K562 (cell line): ENCODE measurements around the gene NCAM2. TPM values are rescaled to one million over a fixed set of nuclear protein-coding genes. Genes with fewer than 3 reads are reported as not detected.

Source experiments
- DACH1 ChIP-seq: fragments of 450-650 bp; IDR thresholded peaks from 2 replicates; pipeline ENCODE4 v1.6.1; 2018; ENCODE audit not compliant: partially characterized antibody
- DDX20 ChIP-seq: fragments of 450-650 bp; IDR thresholded peaks from 2 replicates; pipeline ENCODE4 v1.6.1; 2016; ENCODE audit warnings: missing genetic modification characterization, low read depth, mild to moderate bottlenecking, missing compliant biosample characterization, moderate library complexity
- FOXA3 ChIP-seq, 2 experiments: fragments of 450-650 bp in 1 of 2; sonication (generic) in 1 of 2; formaldehyde crosslinking; IDR thresholded peaks in 1 of 2; conservative IDR thresholded peaks in 1 of 2; 2 replicates each; pipeline versions ENCODE4 v1.4.0 to v1.8.0; 2020 to 2022; ENCODE audit warnings: mild to moderate bottlenecking in 2 of 2, missing genetic modification reagents in 1 of 2
- FOXP4 ChIP-seq: sonication (generic); formaldehyde crosslinking; IDR thresholded peaks from 2 replicates; pipeline ENCODE4 v1.8.0; 2022; ENCODE audit warnings: mild to moderate bottlenecking, missing genetic modification reagents, borderline replicate concordance
- HDAC1 ChIP-seq, 2 experiments: fragments of 450-650 bp; IDR thresholded peaks; 2 replicates each; pipeline ENCODE4 v1.6.1; 2016 to 2017; ENCODE audit warnings: inconsistent platforms in 1 of 2, mild to moderate bottlenecking in 1 of 2, moderate library complexity in 1 of 2
- HDAC6 ChIP-seq: IDR thresholded peaks from 2 replicates; pipeline ENCODE4 v1.6.1; 2012; ENCODE audit warnings: low read depth, mild to moderate bottlenecking, control low read depth, inconsistent platforms, low read length, moderate library complexity
- MEF2D ChIP-seq: conservative IDR thresholded peaks from 2 replicates; pipeline ENCODE4 v1.6.1; 2016; ENCODE audit warnings: low read depth, missing genetic modification characterization, missing compliant biosample characterization
- NRF1 ChIP-seq, 2 experiments: fragments of 450-650 bp; IDR thresholded peaks in 1 of 2; conservative IDR thresholded peaks in 1 of 2; 2 replicates each; pipeline ENCODE4 v1.6.1; 2014; ENCODE audit warnings: mild to moderate bottlenecking in 2 of 2
- SPI1 ChIP-seq: IDR thresholded peaks from 2 replicates; pipeline ENCODE4 v1.6.1; 2011; ENCODE audit warnings: low read depth, low read length, control low read depth, borderline replicate concordance
- THRB ChIP-seq: fragments of 450-650 bp; formaldehyde crosslinking; conservative IDR thresholded peaks from 2 replicates; pipeline ENCODE4 v1.4.0; 2022; ENCODE audit warnings: mild to moderate bottlenecking, missing genetic modification characterization
- TRIM24 ChIP-seq, 2 experiments: fragments of 450-650 bp; IDR thresholded peaks; 2 replicates each; pipeline ENCODE4 v1.6.1; 2016
- ZKSCAN3 ChIP-seq: fragments of 250-450 bp; sonication (Bioruptor Pico); IDR thresholded peaks from 2 replicates; pipeline ENCODE4 v1.4.0; 2020
- ZNF165 ChIP-seq: fragments of 250-450 bp; sonication (Bioruptor Pico); IDR thresholded peaks from 2 replicates; pipeline ENCODE4 v1.4.0; 2020; ENCODE audit warnings: borderline replicate concordance
- ZNF707 ChIP-seq: fragments of 250-450 bp; sonication (Bioruptor Pico); conservative IDR thresholded peaks from 2 replicates; pipeline ENCODE4 v1.8.0; 2022; ENCODE audit warnings: inconsistent platforms, mild to moderate bottlenecking, moderate library complexity
- polyA plus RNA-seq, 8 experiments: library from polyadenylated mRNA; depleted of rRNA in 4 of 8; stranded (reverse) in 5 of 8; unstranded in 3 of 8; fragments of >200 nt; fragmentation: Nextera tagmentation in 2 of 8; fragmentation: Illumina TruSeq in 1 of 8; extraction: Ambion mirVana in 2 of 8; extraction: Trizol in 1 of 8; gene quantifications; 2 replicates each; pipeline versions ENCODE4 v1.2.1 to v1.2.3, GENCODE V29; 2011 to 2014; ENCODE audit warnings: inconsistent platforms in 1 of 8, missing spikeins in 1 of 8
- total RNA-seq, 7 experiments: library from RNA; depleted of rRNA in 6 of 7; stranded (reverse); fragments of >200 nt in 6 of 7; fragmentation: Illumina TruSeq in 2 of 7; extraction: Trizol in 2 of 7; gene quantifications; 2 replicates each; pipeline versions ENCODE4 v1.2.1 to v1.2.3, GENCODE V29; 2011 to 2021; ENCODE audit warnings: low replicate concordance in 1 of 7
- TF ChIP-seq, protein P1 (sequence below): fragments of 450-650 bp; IDR thresholded peaks from 2 replicates; pipeline ENCODE4 v1.6.1; 2017; ENCODE audit warnings: antibody characterized with exemption, mild to moderate bottlenecking
- TF ChIP-seq, protein P2 (sequence below), 2 experiments: fragments of 450-650 bp; IDR thresholded peaks; 2 replicates each; pipeline ENCODE4 v1.6.1; 2016
- TF ChIP-seq, protein P3 (sequence below), 2 experiments: IDR thresholded peaks; 2 replicates each; pipeline ENCODE4 v1.6.1; 2011; ENCODE audit warnings: borderline replicate concordance in 1 of 2, control low read depth in 1 of 2, low read depth in 1 of 2, low read length in 1 of 2, mild to moderate bottlenecking in 1 of 2, mixed read lengths in 1 of 2, moderate library complexity in 1 of 2; ENCODE audit not compliant: insufficient read depth in 1 of 2, insufficient read length in 1 of 2, poor library complexity in 1 of 2, severe bottlenecking in 1 of 2; ENCODE audit errors: extremely low read depth in 1 of 2

Gene NCAM2
- total and polyA plus RNA-seq, 9 of the 15 experiments (the other 6 are each of a cell fraction or from before 2014, with no cell fraction given): 14.0 to 58.2 (median 27.8) TPM

DNA sequence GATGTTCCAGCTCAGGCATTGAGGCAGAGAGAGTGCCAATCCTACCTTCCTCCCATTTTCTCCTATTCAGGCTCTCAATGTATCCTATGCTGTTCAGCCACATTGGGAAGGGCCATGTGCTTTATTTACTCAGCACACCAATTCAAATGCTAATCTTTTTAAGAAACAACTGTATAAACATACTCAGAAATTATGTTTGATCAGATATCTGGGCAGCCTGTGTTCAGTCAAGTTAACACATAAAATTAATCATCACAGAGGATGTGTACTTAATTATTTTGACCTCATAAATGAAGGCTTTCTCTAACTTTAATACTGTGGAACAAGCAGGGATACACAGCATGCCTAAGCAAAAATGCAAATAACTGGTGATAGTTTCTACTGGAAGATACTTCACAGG lies 149.8 kb downstream of the NCAM2 start (continued):
- no peak for TF ChIP-seq THRB
- TF ChIP-seq TRIM24 (IDR thresholded peaks at IDR 0.05): no peak
- no peak for TF ChIP-seq HDAC1 (IDR thresholded peaks at IDR 0.05)
- no peak for TF ChIP-seq ZNF707 (CRISPR knock-in tag)
- TF ChIP-seq FOXP4 (CRISPR knock-in tag): no peak
- TF ChIP-seq, protein P1, sequence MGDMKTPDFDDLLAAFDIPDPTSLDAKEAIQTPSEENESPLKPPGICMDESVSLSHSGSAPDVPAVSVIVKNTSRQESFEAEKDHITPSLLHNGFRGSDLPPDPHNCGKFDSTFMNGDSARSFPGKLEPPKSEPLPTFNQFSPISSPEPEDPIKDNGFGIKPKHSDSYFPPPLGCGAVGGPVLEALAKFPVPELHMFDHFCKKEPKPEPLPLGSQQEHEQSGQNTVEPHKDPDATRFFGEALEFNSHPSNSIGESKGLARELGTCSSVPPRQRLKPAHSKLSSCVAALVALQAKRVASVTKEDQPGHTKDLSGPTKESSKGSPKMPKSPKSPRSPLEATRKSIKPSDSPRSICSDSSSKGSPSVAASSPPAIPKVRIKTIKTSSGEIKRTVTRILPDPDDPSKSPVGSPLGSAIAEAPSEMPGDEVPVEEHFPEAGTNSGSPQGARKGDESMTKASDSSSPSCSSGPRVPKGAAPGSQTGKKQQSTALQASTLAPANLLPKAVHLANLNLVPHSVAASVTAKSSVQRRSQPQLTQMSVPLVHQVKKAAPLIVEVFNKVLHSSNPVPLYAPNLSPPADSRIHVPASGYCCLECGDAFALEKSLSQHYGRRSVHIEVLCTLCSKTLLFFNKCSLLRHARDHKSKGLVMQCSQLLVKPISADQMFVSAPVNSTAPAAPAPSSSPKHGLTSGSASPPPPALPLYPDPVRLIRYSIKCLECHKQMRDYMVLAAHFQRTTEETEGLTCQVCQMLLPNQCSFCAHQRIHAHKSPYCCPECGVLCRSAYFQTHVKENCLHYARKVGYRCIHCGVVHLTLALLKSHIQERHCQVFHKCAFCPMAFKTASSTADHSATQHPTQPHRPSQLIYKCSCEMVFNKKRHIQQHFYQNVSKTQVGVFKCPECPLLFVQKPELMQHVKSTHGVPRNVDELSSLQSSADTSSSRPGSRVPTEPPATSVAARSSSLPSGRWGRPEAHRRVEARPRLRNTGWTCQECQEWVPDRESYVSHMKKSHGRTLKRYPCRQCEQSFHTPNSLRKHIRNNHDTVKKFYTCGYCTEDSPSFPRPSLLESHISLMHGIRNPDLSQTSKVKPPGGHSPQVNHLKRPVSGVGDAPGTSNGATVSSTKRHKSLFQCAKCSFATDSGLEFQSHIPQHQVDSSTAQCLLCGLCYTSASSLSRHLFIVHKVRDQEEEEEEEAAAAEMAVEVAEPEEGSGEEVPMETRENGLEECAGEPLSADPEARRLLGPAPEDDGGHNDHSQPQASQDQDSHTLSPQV: 0 out of 2 replicates have a peak, but pooled peaks have one; percentile 15
- TF ChIP-seq, protein P2, sequence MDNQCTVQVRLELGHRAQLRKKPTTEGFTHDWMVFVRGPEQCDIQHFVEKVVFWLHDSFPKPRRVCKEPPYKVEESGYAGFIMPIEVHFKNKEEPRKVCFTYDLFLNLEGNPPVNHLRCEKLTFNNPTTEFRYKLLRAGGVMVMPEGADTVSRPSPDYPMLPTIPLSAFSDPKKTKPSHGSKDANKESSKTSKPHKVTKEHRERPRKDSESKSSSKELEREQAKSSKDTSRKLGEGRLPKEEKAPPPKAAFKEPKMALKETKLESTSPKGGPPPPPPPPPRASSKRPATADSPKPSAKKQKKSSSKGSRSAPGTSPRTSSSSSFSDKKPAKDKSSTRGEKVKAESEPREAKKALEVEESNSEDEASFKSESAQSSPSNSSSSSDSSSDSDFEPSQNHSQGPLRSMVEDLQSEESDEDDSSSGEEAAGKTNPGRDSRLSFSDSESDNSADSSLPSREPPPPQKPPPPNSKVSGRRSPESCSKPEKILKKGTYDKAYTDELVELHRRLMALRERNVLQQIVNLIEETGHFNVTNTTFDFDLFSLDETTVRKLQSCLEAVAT (IDR thresholded peaks at IDR 0.05): peak in 1 of 2 experiments; percentile 27; a peak in 1 of 4 replicates
- no peak for TF ChIP-seq NRF1 (conservative IDR thresholded peaks at IDR 0.05 in 1 of 2, IDR thresholded peaks at IDR 0.05 in 1 of 2)
- TF ChIP-seq SPI1: no peak
- peak; percentile 3 for TF ChIP-seq DACH1
- TF ChIP-seq ZNF165 (CRISPR knock-in tag): no peak
- TF ChIP-seq, protein P3, sequence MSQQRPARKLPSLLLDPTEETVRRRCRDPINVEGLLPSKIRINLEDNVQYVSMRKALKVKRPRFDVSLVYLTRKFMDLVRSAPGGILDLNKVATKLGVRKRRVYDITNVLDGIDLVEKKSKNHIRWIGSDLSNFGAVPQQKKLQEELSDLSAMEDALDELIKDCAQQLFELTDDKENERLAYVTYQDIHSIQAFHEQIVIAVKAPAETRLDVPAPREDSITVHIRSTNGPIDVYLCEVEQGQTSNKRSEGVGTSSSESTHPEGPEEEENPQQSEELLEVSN (IDR thresholded peaks at IDR 0.05; ENCODE audit: borderline replicate concordance in 1 of 2, extremely low read depth in 1 of 2, insufficient read depth in 1 of 2, insufficient read length in 1 of 2, low read depth in 1 of 2, low read length in 1 of 2, poor library complexity in 1 of 2, severe bottlenecking in 1 of 2): no peak
- TF ChIP-seq FOXA3 (CRISPR knock-in tag; conservative IDR thresholded peaks at IDR 0.05 in 1 of 2, IDR thresholded peaks at IDR 0.05 in 1 of 2): peak in 1 of 2 experiments; percentile 74; a peak in 2 of 4 replicates
- no peak for TF ChIP-seq DDX20 (tag)
- TF ChIP-seq MEF2D (tag): no peak
- TF ChIP-seq ZKSCAN3 (CRISPR knock-in tag): no peak
- no peak for TF ChIP-seq HDAC6
